Superior temporal gyrus (tissue), 1 donor: Measurements from ENCODE around the gene CTNNA3.

Source experiments
- DNase-seq: peaks from one replicate; pipeline ENCODE4 v3.0.0-alpha.2; 2016; ENCODE audit errors: extremely low spot score

Gene CTNNA3

DNA sequence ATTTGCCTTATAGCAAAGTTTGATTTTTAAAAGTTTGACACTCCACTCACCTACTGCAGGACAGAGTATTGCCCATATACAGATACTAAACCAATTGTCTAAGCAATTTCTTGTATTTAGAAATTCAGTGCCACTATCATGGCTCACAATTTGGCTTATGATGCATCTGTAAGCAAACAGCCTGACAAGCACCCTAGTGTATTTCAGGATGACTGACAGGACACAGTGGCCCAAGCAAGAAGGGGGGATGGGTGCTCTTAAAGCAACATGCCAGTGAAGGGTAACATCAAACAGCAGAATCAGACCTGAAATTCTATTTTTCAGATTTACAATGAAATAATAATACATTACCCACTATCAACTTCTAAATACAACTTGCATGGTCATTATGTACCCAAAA, 30.5 kb downstream of the CTNNA3 start:
- peak; percentile 96 for DNase-seq

DNA sequence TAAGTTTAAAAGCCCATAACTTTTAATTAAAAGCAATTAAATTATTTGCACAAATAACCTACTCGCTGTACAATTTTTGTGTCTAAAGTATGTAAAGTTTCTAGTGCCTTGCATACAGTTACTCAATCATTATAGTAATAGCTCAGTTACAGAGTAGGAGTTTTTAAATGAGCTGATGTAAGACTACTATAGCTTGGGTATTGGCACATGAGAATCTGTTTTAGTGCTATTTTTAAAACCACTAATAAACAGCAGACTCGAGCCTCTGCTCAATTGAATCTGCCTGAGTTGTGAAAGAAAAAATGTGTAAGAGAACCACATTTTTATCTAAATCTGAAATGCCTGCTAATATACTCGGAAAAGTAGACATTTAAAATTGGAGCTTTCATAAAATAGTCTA, 31.1 kb downstream of the CTNNA3 start:
- peak; percentile 74 for DNase-seq

DNA sequence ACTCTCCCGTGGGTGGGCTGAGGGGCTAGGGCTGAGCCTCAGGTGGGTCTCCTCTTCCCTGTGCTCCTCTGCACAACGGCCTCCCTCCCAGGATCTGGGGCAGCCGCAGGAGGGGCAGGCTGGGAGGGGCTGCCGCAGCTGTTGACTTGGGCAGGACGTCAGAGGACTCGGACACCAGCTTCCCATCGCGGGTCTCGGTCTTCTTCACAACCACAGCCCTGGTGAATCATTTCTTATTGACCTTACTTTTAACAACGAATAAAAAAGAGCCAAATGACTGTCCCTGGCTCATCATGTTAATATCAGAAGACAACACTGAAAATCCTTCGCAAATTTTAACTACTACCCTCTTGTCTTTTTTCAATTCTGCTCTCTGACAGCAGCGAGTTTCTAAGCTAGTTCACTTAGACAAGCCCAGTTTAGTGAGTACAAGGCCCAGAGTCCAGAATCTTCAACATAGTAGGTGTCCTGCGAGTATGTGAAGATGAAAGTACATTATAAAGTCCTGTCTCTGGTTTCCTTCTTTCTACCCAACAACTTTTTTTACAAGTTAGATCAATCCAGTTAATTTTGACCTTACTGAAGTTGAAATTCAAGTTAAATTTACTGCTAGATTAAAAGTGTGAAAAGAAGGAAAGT, 32.4 kb downstream of the CTNNA3 start:
- peak; percentile 77 for DNase-seq

DNA sequence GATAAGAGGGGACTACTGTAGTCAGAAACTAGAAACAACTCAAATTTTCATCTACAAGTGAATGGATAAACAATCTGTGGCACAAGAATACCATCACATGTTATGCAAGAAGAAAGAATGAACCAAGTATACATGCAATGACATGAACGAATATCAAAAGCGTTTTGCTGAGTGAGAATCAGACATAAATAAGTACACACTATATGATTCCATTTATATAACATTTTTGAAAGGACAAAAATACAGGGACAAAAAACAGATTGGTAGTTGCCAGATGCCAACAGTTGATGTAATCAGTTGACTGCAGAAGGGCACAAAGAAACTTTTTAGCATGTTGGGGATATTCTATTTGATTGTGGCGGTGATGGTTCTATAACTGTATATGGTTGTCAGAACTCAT, 33.6 kb downstream of the CTNNA3 start:
- peak; percentile 77 for DNase-seq

DNA sequence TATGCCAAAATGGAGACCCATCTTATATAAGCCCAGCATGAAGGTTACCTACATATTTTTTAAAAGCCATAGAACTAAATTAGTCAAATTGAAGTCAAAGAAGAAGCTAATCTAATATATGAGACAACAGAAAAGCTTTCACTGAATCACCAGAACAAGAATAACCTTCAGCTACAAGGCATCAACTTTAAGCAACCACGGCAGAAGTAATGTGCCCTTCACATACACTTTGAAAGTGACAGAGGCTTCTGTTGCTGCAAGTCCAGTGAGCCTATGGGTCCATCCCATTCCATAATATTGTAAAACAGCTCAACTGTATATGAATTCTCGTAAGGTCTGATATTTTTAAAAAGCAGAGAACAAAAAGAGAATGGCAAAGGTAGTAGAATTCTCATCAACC, 36.5 kb downstream of the CTNNA3 start:
- DNase-seq: peak; percentile 49

DNA sequence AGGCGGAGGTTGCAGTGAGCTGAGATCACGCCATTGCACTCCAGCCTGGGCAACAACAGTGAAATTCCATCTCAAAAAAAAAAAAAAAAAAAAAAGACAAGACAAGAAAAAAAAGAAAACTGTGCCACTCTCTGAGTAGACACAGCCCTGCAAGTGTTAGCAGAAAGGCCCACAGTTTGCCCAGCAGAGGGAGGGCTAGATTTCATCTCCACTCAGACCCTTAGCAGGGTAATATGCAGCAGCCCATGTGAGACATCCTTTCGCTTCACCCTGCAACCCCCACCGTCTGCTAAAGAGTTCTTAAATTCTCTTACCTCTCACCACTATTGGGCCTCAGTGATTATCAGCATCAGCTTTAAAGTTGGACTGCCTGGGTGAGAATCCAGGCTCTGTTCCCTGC, 38.2 kb downstream of the CTNNA3 start:
- peak; percentile 65 for DNase-seq

DNA sequence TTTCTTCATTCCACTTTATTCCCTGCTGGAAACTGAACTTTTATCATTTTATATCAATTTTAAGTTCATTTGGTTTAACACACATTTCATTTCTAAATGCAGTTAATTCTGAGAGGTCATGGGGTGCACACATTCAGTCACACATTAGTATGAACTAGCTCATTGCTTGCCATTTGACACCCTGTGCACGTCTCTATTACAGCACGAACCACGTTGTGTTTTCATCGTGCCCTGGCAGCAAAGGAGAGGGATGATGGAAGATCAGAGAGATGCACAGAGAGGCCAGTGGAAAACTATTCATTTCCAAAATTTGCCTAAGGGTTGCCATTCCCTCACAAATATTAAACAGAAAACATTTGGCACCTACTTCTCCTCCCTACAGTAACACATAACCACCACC, 45.4 kb downstream of the CTNNA3 start:
- DNase-seq: peak; percentile 6

DNA sequence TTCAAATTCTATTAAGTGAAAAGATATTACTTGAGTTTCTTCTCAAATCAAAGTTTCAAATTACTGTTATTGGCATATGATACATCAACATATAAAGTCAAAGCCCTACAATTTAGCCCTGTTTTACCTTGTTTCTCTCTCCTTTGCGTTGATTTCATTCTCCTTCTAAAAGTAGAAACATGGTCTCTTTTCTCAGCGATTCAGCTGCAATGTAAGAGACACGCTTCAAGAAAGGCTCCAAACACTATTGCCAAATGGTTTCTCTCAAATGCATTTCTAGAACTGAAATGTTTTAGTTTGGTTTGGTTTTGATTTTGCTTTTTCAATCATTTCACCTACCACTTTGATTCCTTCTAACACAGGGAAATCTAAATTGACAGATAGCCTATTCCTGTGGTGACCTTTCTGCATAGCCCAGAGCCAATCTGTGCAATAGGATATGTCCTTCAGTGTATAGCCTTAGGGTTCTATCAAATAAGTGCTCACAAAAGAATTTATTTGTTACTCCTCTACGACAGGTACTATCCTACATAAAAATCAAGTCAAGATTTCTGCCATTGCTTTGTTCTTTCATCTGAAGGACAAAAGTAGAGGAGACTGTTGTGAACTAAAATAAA, 47.3 kb downstream of the CTNNA3 start:
- DNase-seq: peak; percentile 6

DNA sequence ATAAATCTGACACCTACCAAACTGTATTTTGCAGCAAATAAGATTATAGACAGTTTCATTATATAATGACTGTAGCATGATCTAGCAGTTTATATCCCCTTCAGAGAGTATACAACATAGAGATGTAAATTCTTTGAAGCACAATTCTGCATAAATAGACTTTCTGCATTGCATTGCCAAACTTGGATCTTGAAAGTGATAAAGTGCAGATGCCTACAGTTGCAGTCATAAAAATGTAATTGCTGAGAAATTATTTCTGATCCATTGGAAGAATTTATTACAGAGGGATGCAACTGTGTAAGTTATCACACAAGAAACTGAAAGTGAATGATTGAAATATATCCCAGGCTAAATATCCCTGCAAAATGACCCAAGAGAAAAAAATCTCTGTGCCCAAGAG, 65.1 kb downstream of the CTNNA3 start:
- DNase-seq: no peak

DNA sequence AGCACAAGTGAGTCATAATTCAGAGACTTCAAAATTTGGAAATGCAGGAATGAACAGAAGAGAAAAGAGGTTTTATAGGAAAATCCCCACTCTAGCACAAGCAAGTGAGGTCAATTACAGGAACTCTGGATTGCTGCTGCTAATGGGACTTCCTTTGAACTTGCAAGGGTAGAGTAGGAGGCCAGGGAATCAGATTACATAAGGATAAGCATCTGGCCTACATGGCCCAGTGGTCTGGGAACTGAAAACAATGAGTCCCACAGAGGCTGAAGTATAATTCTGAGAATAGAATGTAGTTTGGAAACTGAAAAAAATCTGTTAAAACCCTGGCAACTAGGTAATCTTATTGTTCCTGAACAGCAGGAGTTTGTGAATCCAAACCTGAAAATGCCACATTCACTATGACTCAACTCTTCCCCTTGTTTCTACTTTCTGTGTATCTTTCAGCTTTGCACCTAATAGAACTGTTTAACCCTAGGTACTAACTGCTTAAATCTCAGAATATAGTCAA, 66.5 kb downstream of the CTNNA3 start:
- no peak for DNase-seq

DNA sequence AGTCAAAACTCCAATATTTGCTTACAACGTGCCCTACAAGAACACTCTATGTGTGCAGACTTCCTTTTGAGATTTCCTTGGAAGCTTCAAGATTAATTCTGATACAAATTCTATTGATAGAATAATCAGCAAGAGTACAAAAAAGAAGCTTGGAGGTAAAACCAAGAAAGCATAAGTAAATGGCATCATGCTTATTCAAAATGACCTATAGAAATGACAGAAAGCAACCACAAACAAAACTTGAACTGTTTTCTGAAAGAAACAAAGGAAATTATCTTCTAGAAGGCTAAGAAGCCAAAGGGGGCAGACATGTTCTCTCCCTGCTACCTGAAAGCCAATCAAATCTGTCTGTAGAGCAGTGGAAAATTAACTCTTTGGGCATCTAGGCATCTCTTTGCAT, 73.0 kb downstream of the CTNNA3 start:
- no peak for DNase-seq

DNA sequence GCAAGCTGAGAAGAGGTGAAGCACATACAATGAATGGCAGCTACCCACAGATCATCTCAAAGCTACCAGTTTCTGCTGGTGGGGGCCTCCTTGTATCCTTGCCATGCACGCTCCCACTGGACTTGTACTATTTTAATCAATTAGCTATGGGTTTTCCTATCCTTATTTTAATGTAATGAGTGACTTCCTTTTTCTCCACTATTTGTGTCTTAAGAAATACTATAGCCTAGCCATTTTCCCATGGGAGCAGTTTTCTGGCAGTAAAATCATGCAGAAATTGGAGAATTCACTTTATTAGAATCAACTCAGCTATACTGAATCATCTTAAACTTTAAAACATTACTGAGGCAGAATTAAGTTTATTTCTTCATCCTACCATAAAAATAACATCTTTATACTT, 73.5 kb downstream of the CTNNA3 start:
- DNase-seq: no peak

DNA sequence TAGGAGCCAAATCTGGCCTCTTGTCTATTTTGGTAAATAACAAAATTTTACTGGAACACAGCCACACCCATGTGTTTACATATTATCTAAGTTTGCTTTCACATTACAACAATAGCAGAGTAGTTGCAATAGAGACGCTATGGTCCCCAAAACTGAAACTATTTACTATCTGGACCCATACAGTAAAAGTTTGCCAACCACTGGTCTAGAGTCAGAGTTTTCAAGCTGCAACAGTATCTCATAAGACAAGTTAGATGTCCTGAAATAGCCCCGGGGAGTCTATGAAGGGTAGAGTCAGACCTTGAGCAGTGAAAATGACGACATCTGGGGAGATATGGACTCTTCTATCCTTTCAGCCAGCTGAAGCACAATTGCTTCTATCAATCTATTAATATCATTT, 74.2 kb downstream of the CTNNA3 start:
- no peak for DNase-seq

DNA sequence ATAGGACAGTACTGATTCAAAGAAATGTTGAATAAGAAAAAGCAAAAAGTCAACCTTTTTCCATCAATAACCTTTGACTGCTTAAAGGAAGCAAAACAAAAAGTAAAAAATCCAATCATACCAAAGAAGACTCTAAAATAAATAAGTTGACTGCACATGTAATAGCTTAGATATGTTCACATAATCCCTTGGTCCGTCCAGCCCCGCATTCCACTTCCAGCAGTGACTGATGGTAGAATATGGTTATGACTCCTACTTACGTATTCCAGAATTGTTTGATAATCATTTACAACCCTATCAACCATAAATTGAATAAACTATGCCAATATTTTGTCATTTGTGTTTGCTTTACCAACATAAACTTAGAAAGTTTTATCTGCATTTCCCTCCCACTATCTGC, 77.9 kb downstream of the CTNNA3 start:
- no peak for DNase-seq

DNA sequence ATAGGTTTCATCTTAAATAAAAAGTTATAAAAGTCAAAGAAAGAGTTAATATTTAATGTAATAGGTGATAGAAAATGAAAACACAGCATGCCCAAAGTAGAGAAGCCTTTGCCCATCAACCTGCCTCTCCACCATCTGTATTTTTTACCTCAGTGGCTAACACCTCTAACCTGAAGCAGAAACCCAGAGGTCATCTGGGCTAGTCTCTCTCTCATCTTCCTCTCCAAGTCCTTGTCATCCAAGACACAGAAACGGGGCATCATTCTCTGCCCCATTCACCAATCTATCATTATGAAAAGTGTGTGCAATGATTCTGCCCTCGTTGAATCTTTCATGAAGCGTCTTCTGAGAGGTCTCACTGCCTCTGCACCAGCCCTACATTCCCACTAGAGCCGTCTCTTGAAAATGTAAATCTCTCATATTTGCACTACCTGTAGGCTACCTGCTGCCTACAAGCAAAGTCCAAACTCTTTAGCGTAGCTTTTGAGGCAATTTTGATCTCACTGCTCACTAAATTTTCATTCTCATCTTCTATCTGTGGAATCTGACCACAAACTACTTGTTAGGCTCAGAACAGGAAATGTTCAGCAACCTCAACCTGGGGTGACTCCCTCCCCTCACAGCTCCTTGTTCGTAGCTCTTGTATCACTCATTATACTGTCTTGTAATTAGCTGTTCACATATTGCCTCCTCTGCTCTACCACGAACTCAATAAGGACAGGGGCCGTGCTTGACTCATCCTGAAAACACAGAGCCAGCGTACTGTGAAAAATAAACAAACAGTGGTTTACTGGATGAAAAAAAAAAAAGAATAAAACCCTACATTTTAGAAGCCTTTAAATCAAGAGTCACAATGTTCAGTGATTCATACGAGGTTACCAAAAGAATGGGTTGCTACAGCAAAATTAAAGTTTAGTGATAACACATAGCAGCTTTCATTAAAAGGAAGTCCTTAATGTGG, 83.1 kb downstream of the CTNNA3 start:
- DNase-seq: no peak

DNA sequence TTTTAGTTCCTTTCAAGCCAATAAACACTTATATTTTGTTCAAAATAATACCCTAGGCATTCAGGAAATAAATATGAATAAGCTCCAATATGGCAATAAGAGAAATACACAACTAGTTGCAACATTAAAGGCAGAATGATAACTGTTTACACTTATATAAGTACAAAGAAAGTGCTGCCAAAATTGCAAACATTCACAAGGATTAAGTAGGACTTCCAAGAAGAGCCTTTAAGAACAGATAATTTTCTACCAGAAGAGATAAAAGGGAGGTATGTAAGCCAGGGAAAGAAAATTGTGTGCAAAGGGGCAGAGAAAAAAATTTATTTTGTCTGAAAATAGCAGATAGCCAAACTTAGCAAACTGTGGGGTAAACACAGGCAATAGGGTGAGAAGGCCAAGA, 83.8 kb downstream of the CTNNA3 start:
- DNase-seq: no peak

DNA sequence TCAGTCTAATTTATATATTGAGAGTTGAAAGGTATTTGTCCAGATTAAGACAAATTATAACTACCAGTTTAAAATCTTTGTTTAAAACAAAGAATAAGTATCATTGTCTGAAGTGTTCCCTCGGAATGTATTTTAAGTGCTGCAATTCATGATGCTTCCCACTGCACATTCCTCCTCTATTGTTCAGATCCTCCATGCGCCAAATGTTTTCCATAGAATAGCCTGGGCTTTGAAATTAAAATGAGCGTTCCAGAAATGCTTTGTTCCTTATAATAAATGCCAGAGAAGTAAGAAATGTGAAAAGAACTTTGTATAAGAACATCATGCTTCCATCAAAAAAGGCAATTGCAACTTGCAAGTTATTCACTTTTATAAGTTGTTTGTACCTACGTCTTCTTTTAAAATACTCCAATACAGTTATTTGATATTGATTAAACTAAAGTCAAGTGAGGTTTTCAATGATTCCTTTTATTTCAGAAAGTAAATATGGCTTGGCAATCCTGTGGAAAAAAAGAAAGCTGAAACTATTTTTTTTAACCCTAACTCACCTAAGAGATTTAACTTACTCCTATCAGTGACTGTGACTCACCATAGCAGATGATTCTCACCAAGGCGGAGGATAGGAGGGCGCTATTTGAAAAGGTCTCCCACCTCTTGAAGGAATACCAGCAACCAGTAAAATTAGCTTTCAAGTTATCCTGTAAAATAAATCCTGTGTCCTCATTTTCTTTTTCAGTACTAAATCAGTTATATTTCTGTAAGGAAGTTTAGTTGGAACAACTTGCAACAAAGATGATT, 85.8 kb downstream of the CTNNA3 start:
- DNase-seq: peak; percentile 16

DNA sequence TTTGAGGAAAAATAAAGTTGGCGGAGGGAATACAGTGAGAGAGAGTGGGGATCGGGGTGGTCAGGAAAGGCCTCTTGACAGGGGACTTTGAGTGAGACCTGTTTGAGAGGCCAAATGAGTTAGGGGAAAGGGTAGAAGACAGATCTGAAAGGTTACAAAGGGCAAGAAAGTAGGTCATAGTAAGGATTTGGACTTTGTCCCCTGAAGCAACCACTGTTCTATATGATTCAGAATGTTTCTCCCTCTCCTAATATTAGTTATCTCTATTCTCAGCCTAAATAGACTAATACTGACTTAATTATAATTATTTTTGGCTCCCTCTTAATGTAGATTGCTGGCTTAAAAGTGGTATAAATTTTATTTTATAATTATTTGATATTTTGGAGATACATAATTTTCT, 88.0 kb downstream of the CTNNA3 start:
- DNase-seq: no peak

DNA sequence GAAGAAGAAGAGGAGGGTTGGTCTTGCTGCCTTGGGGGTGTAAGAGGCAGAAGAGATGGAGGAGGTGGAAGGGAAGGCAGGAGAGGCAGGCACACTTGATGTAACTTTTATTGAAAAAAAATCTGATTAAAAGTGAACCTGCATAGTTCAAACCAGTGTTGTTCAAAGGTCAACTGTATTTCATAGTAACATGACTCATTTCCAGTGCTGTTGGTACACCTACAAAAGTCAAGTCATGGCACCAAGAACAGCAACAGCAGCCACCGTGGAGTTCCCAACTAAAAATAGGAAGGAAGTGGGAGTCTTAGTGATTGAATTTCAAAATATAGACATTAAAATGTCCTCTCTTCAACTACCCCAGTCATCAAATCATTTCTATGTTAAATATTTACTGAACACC, 88.5 kb downstream of the CTNNA3 start:
- DNase-seq: no peak

DNA sequence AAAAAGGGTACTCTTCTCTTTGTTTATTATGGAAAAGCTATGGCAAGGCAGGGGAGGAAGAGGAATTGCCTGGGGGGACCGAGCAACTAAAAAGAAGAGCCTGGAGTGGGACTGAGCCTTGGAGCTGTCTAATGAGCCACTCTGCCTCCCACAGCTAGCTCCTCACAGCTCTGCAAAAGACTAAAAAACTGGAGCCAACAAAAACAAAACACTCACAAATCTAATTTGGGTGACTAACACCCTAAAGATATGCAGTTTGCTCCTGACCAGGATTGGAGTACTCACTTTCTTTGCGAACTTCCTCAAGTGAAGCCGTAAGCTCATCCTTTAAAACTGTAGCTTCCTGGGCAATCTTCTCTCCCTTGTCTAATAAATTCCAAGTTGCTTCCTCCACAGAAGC, 89.4 kb downstream of the CTNNA3 start:
- DNase-seq: no peak

DNA sequence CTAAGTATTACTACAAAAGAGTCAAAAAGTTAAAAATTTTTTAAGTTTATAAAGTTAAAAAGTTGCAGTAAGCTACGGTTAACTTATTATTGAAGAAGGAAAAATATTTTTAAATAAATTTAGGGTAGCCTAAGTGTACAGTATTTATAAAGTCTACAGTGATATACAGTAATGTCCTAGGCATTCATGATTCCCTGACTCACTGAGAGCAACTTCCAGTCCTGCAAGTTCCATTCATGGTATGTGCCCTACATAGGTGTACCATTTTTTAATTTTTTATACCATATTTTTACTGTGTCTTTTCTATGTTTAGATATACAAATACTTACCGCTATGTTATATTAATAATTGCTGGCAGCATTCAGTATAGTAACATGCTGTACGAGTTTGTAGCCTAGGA, 92.3 kb downstream of the CTNNA3 start:
- DNase-seq: no peak

DNA sequence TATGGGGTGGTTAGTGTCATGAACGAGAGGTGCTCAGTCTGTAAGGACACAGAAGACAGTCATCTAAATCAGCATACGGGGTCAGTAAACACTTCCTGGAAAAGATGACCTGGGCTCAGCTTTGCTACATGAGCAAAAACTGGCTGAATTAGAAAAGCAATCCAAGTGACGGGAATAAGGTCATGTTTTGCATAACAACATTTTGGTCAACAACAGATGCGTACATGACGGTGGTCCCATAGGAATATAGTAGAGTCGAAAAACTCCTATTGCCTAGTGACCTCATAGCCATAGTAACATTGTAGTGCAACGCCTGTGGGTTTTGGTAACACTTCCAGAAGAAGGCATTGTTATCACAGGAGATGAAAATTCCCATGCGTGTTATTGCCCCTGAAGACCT, 92.9 kb downstream of the CTNNA3 start:
- DNase-seq: no peak
